ENCODE results near the gene DACT1.

The DACT1 gene

DNA sequence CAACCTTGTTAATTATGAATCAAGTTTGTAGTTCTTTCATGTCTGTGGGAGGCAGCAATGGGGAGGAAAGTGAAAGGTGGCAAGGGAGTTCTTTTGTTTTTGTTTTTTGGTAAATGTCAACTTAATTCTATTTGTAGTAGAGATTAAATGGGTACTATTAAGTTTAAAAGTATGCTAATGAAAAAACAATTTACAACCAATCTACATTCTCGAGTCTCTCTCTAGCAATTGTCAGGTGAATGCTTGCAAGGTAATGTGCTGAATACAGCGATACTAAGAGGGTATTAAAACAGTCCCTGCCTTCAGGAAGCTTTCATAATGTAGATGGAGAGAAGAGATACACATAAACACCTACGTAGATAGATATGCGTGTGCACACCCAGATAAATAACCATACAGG is 1.6 kb upstream of the DACT1 start:
- DNase-seq, result no peak

DNA sequence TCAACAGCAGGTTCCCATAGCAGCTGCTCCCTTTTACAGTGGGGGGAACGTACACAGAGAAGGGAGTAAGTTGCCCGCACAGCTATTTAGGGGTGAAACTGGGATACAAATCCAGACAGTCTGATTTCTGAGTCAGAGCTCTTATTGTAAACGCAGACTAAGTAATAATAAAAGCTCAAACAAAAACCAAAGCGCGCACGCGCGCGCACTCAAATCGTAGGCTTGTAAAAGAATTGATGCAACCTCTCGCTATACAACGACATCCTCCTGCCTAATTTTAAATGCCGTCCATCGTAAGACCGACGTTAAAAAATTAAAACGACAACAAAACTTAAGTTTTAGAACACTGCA is 747 bp upstream of the DACT1 start:
- DNase-seq, result no peak

GRCh38 chr14:58638231-58639197 is 752 bp downstream of the DACT1 start:
- DNase-seq, result peak; percentile 49

- DNase-seq, result no peak
These were observed 1.4 kb downstream of the DACT1 start for GRCh38 chr14:58639198-58639565.

DNA sequence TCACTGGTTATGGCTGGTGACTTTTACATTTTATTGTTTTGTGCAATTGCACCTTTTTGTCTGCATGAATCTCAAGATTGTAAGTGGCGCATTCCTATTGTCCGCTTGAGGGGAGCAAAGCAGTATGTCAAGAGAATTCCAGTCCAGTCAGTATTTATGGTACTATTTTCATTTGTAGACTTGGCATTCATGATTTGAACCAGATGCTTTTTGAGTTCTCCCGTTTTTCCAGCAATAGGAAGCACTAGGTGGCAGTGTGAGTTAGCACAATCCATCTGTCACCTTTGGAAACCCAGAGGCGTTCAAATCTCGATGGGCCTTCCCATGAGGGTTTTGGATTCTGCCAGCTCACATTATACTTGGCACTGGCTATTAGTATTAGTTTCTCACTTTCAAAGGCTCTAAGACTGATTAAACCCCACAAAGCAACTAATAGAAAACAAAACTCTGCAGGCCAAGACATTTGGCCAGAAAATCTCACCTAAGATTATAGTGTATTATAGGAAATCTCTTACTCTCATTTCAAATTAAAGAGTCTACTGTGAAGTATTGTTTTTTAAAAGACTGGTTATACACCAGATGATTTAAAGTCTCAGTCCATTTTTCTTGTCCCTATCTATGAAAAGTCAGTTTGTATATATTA is 2.2 kb downstream of the DACT1 start:
- peak; percentile 92 for DNase-seq

DNA sequence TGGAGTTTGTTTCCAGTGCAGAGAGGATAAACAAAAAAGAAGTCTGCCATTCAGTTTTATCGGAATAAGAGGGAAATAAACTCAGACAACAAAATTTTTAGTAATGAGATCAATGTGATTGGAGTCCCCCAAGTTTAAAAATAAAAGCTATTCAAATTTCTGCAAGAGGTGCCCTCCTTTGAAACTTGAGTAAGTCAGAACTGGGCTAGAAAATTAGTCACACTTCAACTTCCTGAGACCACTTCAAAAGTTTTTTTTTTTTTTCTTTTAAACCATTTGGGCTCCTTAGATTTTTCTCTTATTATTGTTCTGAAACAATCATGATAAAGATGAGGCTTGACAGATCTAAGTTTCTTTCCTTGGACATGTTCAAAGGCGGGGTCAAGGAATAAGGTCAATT is 3.2 kb downstream of the DACT1 start:
- peak; percentile 56 for DNase-seq

- no peak for DNase-seq
These were observed 3.7 kb downstream of the DACT1 start for GRCh38 chr14:58641509-58641908.

DNA sequence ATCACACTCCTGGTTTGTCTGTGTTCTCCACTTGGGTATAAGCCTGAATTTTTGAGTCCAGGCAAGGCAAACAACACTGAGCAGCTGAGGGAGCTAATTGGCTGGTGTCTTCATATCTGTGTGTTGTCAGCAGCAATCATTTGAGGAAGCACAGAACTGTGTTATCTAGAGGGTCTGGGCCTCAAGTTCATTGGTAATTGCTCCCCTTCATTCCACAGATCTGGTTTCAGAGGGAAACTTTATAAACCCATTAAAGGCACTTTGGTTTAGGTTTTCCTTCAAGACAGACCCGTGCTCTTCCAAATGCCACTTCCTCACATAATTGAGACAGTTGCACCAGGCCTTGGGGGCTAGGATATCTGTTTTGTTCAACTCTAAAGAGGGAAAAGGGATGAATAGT is 5.6 kb downstream of the DACT1 start:
- DNase-seq, result no peak

DNA sequence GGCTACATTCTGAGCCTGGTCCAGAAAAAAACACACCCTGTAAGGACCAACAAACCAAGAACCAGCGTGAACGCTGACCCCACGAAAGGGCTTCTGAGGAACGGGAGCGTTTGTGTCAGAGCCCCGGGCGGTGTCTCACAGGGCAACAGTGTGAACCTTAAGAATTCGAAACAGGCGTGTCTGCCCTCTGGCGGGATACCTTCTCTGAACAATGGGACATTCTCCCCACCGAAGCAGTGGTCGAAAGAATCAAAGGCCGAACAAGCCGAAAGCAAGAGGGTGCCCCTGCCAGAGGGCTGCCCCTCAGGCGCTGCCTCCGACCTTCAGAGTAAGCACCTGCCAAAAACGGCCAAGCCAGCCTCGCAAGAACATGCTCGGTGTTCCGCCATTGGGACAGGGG is 7.9 kb downstream of the DACT1 start:
- no peak for DNase-seq

DNA sequence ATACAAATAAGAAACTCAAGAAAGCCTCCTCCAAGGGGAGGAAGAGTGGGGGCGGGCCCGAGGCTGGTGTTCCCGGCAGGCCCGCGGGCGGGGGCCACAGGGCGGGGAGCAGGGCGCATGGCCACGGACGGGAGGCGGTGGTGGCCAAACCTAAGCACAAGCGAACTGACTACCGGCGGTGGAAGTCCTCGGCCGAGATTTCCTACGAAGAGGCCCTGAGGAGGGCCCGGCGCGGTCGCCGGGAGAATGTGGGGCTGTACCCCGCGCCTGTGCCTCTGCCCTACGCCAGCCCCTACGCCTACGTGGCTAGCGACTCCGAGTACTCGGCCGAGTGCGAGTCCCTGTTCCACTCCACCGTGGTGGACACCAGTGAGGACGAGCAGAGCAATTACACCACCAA is 8.7 kb downstream of the DACT1 start:
- no peak for DNase-seq

GRCh38 chr14:58647777-58648176 is 10.0 kb downstream of the DACT1 start:
- no peak for DNase-seq

- DNase-seq, result no peak
These were observed 13.1 kb downstream of the DACT1 start for GRCh38 chr14:58650857-58651256.

- no peak for DNase-seq
These were observed 19.1 kb downstream of the DACT1 start for GRCh38 chr14:58656671-58657411.

DNA sequence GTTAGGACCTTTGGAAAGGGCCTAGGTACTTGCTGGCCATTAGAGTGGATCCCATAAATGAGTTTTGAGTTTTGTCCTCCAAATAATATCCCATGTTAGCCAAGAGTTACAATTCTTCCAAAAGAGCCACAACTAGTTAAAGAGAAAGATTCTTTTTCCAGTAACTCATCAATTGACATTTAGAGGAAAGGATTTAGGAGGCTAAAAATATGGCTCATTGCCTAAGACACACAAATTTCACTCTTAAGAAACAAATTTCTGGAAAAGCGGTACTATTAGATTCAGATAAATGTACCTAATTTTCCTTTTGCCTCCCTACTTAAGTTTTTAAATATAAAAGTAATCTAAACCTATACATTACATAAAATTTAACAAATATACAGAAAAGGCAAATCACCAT is 21.3 kb downstream of the DACT1 start:
- no peak for DNase-seq

- DNase-seq, result no peak
These were observed 22.1 kb downstream of the DACT1 start for GRCh38 chr14:58659846-58660245.

GRCh38 chr14:58660407-58660806 is 22.6 kb downstream of the DACT1 start:
- DNase-seq, result no peak

- no peak for DNase-seq
These were observed 24.3 kb downstream of the DACT1 start for GRCh38 chr14:58662018-58662417.

DNA sequence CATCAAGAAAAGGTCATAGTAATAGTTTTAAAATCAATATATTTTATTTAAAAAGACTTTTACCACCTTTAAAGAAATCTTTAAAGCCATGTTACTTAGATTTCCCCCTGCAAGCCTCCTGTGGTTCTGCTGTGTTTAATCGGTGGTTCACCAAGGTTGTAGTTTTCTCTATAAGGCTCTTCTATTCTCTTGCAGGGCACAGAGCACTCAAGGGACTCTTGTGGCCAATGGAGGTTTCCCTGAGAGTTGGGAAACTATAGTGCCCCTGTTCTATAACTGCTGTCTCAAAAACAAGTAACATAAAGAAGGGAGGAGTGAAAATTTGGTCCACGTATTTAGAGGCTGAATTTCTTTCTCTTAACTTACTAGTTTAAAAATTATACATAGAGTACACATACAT is 25.0 kb downstream of the DACT1 start:
- no peak for DNase-seq

DNA sequence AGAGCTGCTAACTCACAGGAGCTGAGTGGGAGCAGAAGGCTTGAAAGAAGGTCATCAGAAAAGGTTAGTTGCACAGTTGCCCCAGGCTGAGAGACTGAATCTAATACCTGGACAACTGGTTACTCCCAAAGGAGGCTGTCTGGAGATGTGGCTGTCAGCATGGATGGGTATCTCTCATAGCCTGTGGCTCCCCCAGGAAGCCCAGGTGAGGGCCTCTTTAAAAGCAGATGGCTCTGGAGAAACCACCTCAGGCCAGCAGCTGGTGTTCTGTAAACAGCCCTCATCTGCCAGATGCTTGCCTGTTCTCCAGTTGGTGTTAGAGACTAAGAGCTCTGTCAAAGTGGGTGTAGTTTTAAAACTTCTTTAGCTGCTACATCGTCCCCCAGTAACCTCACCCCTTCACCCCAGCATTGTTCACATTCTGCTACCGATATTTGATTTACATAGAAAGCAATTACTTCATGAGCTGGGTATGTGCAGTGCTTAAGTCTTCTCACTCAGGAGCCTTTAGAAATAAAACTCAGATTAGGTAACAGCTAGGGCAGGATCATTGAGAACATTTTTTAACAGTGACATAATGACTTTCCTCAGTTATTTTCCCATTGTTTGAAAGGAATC is 25.8 kb downstream of the DACT1 start:
- peak; percentile 79 for DNase-seq

GRCh38 chr14:58665773-58666500 is 28.2 kb downstream of the DACT1 start:
- DNase-seq, result no peak

- DNase-seq, result no peak
These were observed 29.0 kb downstream of the DACT1 start for GRCh38 chr14:58666737-58667136.

DNA sequence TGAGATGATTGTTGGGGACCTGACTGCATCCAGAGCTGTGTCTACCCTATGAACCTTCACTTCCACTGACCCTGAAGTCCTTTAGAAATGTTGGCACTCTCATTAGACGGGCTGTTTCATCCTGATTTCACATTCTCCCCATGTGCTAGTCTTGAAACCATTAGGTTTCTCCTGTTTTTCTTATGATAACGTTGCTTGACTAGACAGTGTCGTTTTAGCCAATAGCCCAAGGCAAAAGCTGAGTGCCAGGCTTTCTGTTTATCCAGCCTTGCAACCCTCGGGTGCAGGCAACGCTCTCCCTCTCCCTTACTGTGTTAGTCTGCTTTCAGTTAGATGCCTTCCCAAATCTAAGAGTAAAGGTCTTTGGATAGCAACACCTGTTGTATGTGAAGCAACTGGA is 30.1 kb downstream of the DACT1 start:
- DNase-seq, result no peak
